GM19438 (cell line): Measurements from ENCODE around the gene R3HDM2.

Experiments used
- ATAC-seq: cut with Tn5 transposase; IDR thresholded peaks from one replicate; pipeline ENCODE4 v1.9.1; 2021; ENCODE audit warnings: low read depth; ENCODE audit not compliant: unreplicated experiment

Gene R3HDM2

DNA sequence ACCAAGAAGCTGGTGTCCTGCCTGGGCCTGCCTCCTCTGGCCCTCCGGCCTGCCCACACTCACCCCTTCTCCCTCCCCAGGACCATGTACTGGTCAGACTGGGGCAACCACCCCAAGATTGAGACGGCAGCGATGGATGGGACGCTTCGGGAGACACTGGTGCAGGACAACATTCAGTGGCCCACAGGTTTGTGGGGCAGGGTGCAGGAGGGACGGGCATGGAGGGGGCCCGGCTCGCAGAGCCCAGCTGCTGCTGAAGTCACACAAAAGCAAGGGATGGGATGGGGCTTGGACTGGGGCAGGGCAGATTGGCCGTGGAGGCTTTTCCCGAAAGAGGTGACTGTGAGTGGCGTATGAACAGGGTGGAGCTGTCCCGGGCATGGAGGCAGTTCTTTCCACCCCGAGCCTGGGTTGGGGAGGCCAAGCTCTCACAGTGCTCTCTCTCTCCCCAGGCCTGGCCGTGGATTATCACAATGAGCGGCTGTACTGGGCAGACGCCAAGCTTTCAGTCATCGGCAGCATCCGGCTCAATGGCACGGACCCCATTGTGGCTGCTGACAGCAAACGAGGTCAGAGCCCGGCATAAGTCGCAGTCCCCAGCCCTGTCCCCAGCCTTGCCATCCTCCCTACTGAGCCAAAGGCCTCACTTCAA lies 222.1 kb downstream of the R3HDM2 start:
- no peak for ATAC-seq

GRCh38 chr12:57207731-57208630 lies 222.9 kb downstream of the R3HDM2 start:
- no peak for ATAC-seq

DNA sequence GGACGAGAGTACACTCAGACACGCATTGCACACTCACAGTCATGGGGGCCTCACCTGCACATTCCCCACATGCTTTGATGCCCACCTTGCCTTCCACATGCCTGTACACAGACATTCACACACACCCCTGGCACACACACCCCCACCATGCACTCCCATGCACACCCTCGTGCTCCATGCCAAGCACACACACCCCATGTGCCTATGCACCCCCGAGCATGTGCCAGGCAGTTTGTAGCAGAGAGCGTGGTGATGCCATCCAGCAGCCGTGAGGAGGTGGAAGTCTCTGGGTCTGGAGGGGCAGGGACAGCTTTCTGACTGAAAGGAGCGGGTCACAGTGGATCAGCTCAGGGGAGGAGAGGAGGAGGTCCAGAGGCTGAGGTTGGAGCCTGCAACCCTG lies 224.9 kb downstream of the R3HDM2 start:
- ATAC-seq: no peak

- no peak for ATAC-seq
These were observed 225.7 kb downstream of the R3HDM2 start for GRCh38 chr12:57205186-57205585.

GRCh38 chr12:57204454-57204853 lies 226.4 kb downstream of the R3HDM2 start:
- no peak for ATAC-seq

DNA sequence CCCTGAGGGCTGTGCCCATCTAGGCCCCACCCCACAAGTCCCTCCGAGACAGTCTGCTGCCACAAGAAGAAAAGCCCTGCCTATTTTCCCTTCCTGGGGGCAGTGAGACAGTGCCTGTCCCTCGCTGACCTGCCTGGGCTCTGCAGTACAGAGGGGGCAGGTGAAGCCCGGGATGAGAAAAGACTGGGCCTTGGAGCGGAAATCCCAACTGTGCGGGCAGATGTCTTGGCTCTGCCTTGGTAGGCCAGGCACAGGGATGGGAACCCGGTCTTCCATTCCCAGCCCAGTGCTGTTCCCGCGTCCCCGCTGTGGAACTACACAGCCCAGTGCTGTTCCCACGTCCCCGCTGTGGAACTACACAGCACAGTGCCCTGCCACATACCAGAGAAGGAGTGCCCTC lies 227.1 kb downstream of the R3HDM2 start:
- ATAC-seq: no peak
